ENCODE results near the gene ZBTB21. TPM values are rescaled to one million over a fixed set of nuclear protein-coding genes. Genes with fewer than 3 reads are reported as not detected.

ZBTB21 gene
- total RNA-seq, 1 donor from 2014 or later, result 21.2 TPM

DNA sequence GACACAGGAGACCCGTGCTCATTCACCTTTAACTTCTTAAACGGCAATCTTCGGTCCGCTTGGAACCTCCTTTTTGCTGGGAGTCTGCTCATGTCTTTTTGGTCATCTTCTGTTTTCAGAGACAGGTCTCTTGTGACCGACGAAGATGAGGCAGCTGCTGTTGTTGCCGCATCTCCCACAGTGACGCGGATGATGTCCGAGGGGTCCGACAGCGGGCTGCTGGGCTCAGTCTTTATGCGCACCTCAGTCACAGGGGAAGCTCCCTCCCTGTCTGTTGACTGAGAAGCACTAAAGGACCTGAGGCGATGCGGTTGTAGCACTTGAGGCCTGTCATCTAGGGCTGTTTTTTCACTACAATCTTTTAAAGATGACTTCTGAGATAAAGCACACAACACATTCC lies 17.6 kb downstream of the ZBTB21 start:
- no peak overlapping the region for H3K4me3 Mint-ChIP-seq (ENCODE audit: unreplicated experiment)
- no peaks in the 10 kb centered on the region for H3K9me3 Mint-ChIP-seq (ENCODE audit: low read depth)
- no peaks in the 10 kb centered on the region for H3K27me3 Mint-ChIP-seq (ENCODE audit: low read depth)
- no peak for DNase-seq (ENCODE audit: low spot score)
- no peak for TF ChIP-seq CTCF (IDR thresholded peaks at IDR 0.05)
- no peak overlapping the region for H3K27ac Mint-ChIP-seq (ENCODE audit: unreplicated experiment)
- H3K36me3 Mint-ChIP-seq (ENCODE audit: low read depth), result peaks cover 39% of the 10 kb centered on the region
- H3K4me1 Mint-ChIP-seq (ENCODE audit: low read depth), result peaks cover 9% of the 10 kb centered on the region

- peaks cover 9% of the 10 kb centered on the region for H3K4me1 Mint-ChIP-seq (ENCODE audit: low read depth)
- H3K9me3 Mint-ChIP-seq (ENCODE audit: low read depth), result no peaks in the 10 kb centered on the region
- no peak overlapping the region for H3K27ac Mint-ChIP-seq (ENCODE audit: unreplicated experiment)
- DNase-seq (ENCODE audit: low spot score), result no peak
- no peak overlapping the region for H3K4me3 Mint-ChIP-seq (ENCODE audit: unreplicated experiment)
- peaks cover 37% of the 10 kb centered on the region for H3K36me3 Mint-ChIP-seq (ENCODE audit: low read depth)
- no peak for TF ChIP-seq CTCF (IDR thresholded peaks at IDR 0.05)
- H3K27me3 Mint-ChIP-seq (ENCODE audit: low read depth), result no peaks in the 10 kb centered on the region
Observed at GRCh38 chr21:41991659-41992058, 18.5 kb downstream of the ZBTB21 start.

DNA sequence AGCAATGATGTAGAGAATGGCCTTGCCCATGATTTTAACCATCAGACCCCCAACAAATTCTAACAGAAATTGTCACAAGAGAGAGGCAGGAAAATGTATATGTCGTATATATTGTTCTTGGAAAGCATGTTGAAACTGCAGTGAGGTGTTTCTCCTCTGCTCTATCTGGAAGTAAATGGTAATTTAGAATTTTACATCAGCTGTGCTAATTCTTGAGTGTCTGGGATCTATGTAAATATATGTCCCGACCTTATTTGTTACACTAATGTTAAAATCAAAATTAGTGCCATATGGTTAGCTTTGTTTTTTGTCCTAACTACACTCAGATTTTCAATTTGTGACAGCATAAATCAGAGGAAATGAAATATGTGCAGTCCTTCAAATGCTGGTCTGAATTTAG lies 20.5 kb downstream of the ZBTB21 start:
- no peaks in the 10 kb centered on the region for H3K9me3 Mint-ChIP-seq (ENCODE audit: low read depth)
- peaks cover 9% of the 10 kb centered on the region for H3K4me1 Mint-ChIP-seq (ENCODE audit: low read depth)
- no peaks in the 10 kb centered on the region for H3K27me3 Mint-ChIP-seq (ENCODE audit: low read depth)
- DNase-seq (ENCODE audit: low spot score), result no peak
- TF ChIP-seq CTCF (IDR thresholded peaks at IDR 0.05), result no peak
- no peak overlapping the region for H3K27ac Mint-ChIP-seq (ENCODE audit: unreplicated experiment)
- H3K36me3 Mint-ChIP-seq (ENCODE audit: low read depth), result peaks cover 26% of the 10 kb centered on the region
- no peak overlapping the region for H3K4me3 Mint-ChIP-seq (ENCODE audit: unreplicated experiment)

DNA sequence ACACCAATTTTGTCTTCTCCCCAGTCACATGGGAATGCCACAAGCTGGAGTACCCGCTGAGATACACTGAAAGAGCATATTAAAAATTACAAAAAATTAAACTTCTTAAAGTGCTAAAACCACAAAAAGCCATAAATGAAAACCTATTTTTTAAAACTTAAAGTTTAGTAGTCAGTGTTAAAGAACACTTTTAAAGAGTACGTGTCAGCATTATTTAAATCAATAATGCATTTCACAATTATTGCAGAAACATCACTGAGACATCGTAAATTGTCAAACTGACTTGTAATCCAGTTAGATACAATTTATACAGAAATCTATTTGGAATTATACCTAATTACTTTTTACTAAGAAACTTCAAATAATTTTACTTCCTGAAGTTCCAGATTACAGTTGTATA lies 22.9 kb downstream of the ZBTB21 start:
- Mint-ChIP-seq H3K9me3 (ENCODE audit: low read depth) (peaks cover 9% of the 10 kb centered on the region), H3K36me3 (ENCODE audit: low read depth) (peaks cover 17% of the 10 kb centered on the region), H3K4me3 (ENCODE audit: unreplicated experiment) (no peak overlapping the region), H3K27ac (ENCODE audit: unreplicated experiment) (no peak overlapping the region), H3K4me1 (ENCODE audit: low read depth) (no peaks in the 10 kb centered on the region), H3K27me3 (ENCODE audit: low read depth) (no peaks in the 10 kb centered on the region)
- DNase-seq (ENCODE audit: low spot score), result no peak
- no peak for TF ChIP-seq CTCF (IDR thresholded peaks at IDR 0.05)

- Mint-ChIP-seq H3K36me3 (ENCODE audit: low read depth) (peaks cover 8% of the 10 kb centered on the region), H3K4me3 (ENCODE audit: unreplicated experiment) (no peak overlapping the region)
- no peak for TF ChIP-seq CTCF (IDR thresholded peaks at IDR 0.05)
Observed at GRCh38 chr21:41985662-41986416, 24.3 kb downstream of the ZBTB21 start.

More at GRCh38 chr21:41985662-41986416, 24.3 kb downstream of the ZBTB21 start:
- H3K27me3 Mint-ChIP-seq (ENCODE audit: low read depth), result no peaks in the 10 kb centered on the region
- no peaks in the 10 kb centered on the region for H3K4me1 Mint-ChIP-seq (ENCODE audit: low read depth)
- H3K27ac Mint-ChIP-seq (ENCODE audit: unreplicated experiment), result no peak overlapping the region
- DNase-seq (ENCODE audit: low spot score), result no peak
- peaks cover 10% of the 10 kb centered on the region for H3K9me3 Mint-ChIP-seq (ENCODE audit: low read depth)

Data from chondrocyte (in vitro differentiated cells).